HCT116 (cell line): ENCODE measurements around the gene ABCC8.

ENCODE experiments used
- EZH2phosphoT487 ChIP-seq: fragments of 200-600 bp; IDR thresholded peaks from 2 replicates; pipeline ENCODE4 v1.6.1; 2018; ENCODE audit warnings: antibody characterized with exemption, borderline replicate concordance
- TF ChIP-seq, protein P1 (sequence below), 3 experiments: fragments of 200-600 bp in 1 of 3; sonication (generic) in 1 of 3; IDR thresholded peaks in 2 of 3; conservative IDR thresholded peaks in 1 of 3; 2 replicates each; pipeline ENCODE4 v1.5.1; 2012 to 2017; ENCODE audit warnings: low read depth in 2 of 3, low read length in 2 of 3, antibody characterized with exemption in 1 of 3, borderline replicate concordance in 1 of 3, control low read depth in 1 of 3, mild to moderate bottlenecking in 1 of 3, mixed read lengths in 1 of 3, mixed run types in 1 of 3, moderate library complexity in 1 of 3; ENCODE audit not compliant: insufficient read depth in 1 of 3

- TF ChIP-seq, protein P1, sequence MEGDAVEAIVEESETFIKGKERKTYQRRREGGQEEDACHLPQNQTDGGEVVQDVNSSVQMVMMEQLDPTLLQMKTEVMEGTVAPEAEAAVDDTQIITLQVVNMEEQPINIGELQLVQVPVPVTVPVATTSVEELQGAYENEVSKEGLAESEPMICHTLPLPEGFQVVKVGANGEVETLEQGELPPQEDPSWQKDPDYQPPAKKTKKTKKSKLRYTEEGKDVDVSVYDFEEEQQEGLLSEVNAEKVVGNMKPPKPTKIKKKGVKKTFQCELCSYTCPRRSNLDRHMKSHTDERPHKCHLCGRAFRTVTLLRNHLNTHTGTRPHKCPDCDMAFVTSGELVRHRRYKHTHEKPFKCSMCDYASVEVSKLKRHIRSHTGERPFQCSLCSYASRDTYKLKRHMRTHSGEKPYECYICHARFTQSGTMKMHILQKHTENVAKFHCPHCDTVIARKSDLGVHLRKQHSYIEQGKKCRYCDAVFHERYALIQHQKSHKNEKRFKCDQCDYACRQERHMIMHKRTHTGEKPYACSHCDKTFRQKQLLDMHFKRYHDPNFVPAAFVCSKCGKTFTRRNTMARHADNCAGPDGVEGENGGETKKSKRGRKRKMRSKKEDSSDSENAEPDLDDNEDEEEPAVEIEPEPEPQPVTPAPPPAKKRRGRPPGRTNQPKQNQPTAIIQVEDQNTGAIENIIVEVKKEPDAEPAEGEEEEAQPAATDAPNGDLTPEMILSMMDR (IDR thresholded peaks at IDR 0.05 in 2 of 3, conservative IDR thresholded peaks at IDR 0.05 in 1 of 3; ENCODE audit: borderline replicate concordance in 1 of 3, insufficient read depth in 1 of 3, low read depth in 2 of 3, low read length in 2 of 3): no peak
- no peak for TF ChIP-seq EZH2phosphoT487
These were observed 108.1 kb downstream of the ABCC8 start for GRCh38 chr11:17368551-17368950.
